Stimulated activated CD8-positive, alpha-beta memory T cell treated with anti-CD3 and anti-CD28 coated beads, Interleukin-12 subunit alpha, Interleukin-12 subunit beta, amount 100 ng/mL, for 4 hours (primary cell): ENCODE data around the gene TMEM74B.
"Not testable (repeated sequence)": the region's sequence is repeated elsewhere in the genome, so short reads cannot be mapped to it uniquely, and the experiment has no call there.

Experiments
- DNase-seq: peaks from one replicate; pipeline ENCODE4 v3.0.0-alpha.2; 2020; ENCODE audit warnings: low read depth

The TMEM74B gene

DNA sequence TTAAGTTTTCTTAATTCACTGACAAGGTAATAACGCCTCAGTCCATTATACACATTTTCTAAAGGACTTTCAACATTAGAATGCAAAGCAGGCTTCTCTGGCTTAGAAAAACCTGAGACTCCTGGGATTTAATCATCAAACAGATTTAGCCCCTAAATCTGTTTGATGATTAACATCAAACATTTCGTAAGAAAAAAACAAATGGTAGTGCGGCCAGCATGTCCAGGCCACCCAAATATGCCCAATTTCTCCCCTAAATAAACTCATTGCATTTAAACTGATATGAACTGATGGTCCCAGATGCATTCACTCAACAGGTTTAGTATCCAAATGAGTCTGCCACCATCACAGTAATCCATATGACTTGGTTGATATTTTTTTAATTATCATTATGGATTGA lies 6.2 kb downstream of the TMEM74B start:
- DNase-seq: no peak

GRCh38 chr20:1178103-1178502 lies 6.7 kb downstream of the TMEM74B start:
- no peak for DNase-seq

- DNase-seq: no peak
These were observed 7.1 kb downstream of the TMEM74B start for GRCh38 chr20:1177680-1178079.

DNA sequence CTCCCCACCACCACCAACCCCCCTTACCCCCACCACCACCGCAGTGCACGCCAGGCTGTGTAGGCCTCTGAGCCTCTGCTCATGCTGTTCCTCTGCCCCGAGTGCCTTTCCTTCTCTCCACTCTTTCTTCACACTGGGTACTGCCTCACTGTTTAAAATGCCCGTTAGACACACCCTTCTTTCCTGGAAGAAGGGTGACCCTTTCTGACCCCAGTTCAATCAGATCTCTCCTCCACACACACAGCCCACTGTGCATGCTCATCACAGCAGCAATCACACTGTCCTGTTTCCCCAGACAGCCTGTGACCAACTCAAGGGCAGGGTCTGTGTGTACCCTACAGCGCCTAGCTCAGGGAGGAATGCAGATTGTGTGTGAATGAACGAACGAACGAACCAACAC lies 10.0 kb downstream of the TMEM74B start:
- DNase-seq: no peak

- no peak for DNase-seq
These were observed 11.1 kb downstream of the TMEM74B start for GRCh38 chr20:1173698-1174097.

GRCh38 chr20:1171461-1172093 lies 13.2 kb downstream of the TMEM74B start:
- DNase-seq: no peak

GRCh38 chr20:1169224-1169623 lies 15.6 kb downstream of the TMEM74B start:
- DNase-seq: no peak

GRCh38 chr20:1166948-1167720 lies 17.6 kb downstream of the TMEM74B start:
- no peak for DNase-seq

- DNase-seq: no peak
These were observed 18.8 kb downstream of the TMEM74B start for GRCh38 chr20:1165941-1166340.

DNA sequence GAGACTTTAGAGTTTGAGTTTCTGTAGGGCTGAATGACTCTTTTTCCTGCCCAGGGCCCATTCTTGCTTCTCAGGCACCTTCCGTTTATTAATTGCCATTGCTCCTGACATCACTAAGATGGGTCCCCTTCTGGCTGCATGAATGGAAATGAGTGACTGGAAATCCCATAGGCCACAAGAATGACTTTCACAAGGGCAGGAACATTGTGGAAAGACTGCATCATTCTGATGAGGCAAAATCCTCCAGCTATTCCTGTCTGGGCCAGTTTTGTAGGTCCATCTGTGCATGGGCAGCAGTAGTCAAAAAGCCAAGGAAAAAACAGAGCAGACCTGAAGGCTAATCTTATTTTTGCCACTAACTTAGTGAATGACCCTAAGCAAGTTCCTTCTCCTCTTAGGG lies 19.3 kb downstream of the TMEM74B start:
- DNase-seq: no peak

DNA sequence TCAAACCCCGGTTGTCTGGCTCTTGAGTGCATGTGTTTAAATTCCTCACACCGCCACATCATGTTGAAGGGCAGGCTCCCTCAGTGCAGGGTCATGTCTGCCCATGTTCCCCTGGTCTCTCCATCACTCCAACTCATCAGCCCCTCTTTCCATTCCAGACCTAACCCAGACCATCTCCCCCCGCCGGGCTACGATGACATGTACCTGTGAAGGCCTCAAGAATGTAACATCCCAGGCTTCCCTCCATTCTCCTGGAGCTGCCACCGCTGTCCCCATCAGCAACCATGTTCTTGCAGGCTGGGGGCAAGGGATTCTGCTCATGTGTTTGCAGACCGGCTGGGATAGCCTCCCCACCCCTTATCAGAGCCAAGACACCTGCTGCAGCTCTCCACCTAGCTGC lies 19.9 kb downstream of the TMEM74B start:
- DNase-seq: no peak

DNA sequence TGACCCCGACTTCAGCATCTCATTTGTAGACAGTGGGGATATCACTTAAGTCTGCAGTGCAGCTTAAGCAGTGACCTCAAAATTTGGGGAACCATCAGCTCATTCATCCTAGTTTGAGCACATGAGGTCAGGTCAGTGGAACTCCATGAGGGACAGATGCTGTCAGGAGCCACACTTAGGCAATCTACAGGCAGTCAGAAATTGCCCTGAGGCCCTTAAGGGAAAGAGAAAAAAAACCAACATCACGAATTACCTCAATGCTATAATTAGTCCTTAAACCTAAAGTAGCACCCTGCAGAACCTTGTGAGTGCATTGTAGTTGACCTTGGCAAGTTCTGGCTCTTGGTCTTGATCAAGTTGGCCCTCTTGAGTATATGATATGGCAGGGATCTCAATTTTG lies 21.1 kb downstream of the TMEM74B start:
- DNase-seq: no peak

DNA sequence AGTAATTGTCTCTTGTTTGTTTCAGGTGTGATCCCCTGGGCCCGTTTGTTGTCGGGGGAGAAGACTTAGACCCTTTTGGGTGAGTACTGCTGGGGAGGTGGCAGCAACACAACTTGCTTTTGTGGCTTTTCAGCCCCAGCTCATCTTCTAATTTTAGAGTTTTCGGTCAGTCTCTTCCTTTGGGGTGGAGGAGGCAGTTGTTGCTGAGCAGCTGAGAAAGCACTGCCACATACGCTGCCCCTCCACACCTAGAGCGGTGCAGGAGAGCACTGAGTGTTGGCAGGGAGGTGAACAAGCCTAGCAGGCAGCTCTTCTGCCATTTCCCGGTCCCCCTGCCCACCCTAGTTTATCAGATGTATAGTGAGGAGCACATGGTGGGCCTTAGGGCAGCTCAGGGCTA lies 21.7 kb downstream of the TMEM74B start:
- DNase-seq: no peak

- DNase-seq: no peak
These were observed 23.8 kb downstream of the TMEM74B start for GRCh38 chr20:1160991-1161390.

GRCh38 chr20:1160496-1160895 lies 24.3 kb downstream of the TMEM74B start:
- no peak for DNase-seq

DNA sequence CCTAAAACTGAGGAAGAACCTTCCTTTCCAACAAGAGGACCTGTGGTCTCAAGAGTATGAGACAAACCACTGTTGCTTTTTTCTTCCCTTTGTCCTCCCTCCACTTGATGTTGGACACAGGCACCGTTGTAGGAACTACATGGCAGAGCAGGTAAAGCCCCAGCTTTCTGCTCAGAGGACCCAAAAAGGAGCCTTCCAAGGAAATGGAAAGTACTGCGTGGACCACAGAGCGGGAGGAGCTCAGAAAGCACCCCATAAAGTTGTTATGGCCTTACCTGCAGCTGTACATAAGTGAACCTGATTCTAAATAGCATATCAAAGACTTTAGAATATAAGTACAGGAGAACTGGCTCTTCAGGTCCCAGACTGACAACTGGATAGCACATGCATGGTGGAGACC lies 29.4 kb downstream of the TMEM74B start:
- DNase-seq: no peak

DNA sequence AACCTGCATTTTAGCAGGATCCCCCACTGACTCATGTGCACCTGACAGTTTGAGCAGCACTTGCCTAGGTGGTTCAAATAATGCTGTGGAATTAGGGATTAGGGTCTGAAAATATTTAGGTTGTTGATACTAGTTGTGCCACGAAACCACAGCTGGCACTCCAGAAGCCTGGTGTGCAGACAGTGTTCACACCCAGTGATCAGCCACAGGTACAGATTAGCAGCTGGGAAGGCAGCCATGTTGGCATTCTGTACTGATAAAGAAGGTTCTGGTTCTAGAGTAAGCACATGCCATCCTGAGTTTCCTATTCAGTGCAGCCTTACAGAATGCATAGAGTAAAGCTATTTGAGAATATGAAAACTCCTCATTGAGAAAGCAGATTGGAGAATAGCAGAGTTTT lies 30.1 kb downstream of the TMEM74B start:
- no peak for DNase-seq

- no peak for DNase-seq
These were observed 30.6 kb downstream of the TMEM74B start for GRCh38 chr20:1154226-1154625.

GRCh38 chr20:1150968-1151367 lies 33.8 kb downstream of the TMEM74B start:
- DNase-seq: no peak

DNA sequence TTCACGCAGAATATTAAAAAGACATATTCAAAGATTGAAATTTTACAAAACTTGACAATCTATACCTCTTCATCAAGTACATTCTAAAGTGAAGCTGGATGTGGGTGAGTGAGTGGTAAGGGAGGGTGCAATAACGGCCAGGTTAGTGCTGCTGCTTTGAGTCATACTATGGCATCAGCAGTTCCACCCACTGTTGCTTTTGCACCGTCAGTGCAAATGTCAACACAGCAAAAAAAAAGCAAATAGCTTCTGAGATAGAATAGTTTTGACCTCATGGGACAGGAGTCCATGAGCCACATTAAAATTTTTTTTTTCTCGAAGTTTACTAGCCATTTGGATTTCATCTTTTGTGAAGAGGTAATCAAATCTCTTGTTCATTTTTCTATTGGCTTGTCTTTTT lies 34.6 kb downstream of the TMEM74B start:
- no peak for DNase-seq

GRCh38 chr20:1149812-1150211 lies 35.0 kb downstream of the TMEM74B start:
- not testable (repeated sequence) for DNase-seq

DNA sequence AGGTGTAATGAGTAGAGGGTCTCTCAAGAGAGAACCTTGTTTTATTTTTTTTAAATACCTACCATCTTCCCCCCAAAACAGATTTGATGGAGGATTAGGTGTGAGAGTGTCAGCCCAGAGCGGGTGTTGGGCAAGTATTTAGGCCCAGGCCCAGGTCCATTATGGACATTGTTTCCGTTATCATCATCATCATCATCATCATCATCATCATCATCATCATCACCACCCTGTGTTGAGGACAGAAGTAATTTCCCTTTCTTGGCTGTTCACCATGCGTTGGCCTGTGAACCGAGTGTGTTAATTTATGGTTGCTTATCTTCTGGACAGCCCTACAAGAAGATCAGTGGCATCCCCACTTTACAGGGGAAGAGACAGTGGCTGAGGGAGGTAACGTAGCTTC lies 37.8 kb downstream of the TMEM74B start:
- no peak for DNase-seq

DNA sequence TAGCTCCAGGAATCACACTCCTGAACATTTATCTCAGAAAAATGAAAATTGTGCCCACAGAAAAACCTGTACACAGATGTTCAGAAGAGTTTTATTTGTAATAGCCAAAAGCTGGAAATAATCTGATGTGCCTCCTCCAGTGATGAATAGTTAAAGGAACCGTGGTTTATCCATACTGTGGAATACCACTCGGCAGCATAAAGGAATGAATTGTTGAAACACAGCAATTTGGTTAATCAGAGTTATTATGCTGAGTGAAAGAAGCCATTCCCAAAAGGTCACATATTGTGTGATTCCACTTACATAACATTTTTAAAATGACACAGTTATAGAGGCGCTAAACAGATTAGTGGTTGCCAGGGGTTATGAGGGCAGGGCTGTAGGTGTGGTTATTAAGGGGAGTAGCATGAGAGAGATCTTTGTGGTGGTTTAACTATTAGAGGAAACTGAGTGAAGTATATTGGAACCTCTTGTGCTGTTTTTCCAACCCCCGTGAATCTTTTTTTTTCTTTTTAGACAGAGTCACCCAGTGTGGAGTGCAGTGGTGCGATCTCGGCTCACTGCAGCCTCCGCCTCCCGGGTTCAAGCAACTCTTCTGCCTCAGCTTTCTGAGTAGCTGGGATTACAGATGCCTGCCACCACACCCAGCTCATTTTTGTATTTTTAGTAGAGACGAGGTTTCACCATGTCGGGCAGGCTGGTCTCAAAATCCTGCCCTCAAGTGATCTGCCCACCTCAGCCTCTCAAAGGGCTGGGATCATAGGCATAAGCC lies 40.2 kb downstream of the TMEM74B start:
- no peak for DNase-seq
